HEK293T (cell line): ENCODE results near the gene CA10.

ENCODE experiments used
- CTCF ChIA-PET: fragments of 350-600 bp; formaldehyde crosslinking; extraction: SDS; loops from one replicate; lab custom pipeline; 2021; ENCODE audit warnings: antibody characterized with exemption, inconsistent platforms; lab: Yijun Ruan, JAX
- POLR2A ChIA-PET: fragments of 350-600 bp; formaldehyde crosslinking; extraction: SDS; loops from one replicate; lab custom pipeline; 2020; ENCODE audit warnings: antibody characterized with exemption, inconsistent platforms; lab: Yijun Ruan, JAX
- DNase-seq: peaks from one replicate; pipeline ENCODE4 v3.0.0; 2012; ENCODE audit warnings: mixed read lengths; ENCODE audit errors: extremely low spot score
- ARNT ChIP-seq: fragments of 450-650 bp; IDR thresholded peaks from 2 replicates; pipeline ENCODE4 v1.6.1; 2017; ENCODE audit warnings: mild to moderate bottlenecking
- BHLHE40 ChIP-seq: fragments of 450-650 bp; IDR thresholded peaks from 2 replicates; pipeline ENCODE4 v1.6.1; 2016; ENCODE audit warnings: mild to moderate bottlenecking, moderate library complexity, borderline replicate concordance
- CTBP1 ChIP-seq: fragments of 450-650 bp; IDR thresholded peaks from 2 replicates; pipeline ENCODE4 v1.6.1; 2016; ENCODE audit warnings: borderline replicate concordance
- ELF4 ChIP-seq: fragments of 450-650 bp; IDR thresholded peaks from 2 replicates; pipeline ENCODE4 v1.6.1; 2017; ENCODE audit warnings: antibody characterized with exemption
- FOXA1 ChIP-seq: fragments of 450-650 bp; IDR thresholded peaks from 2 replicates; pipeline ENCODE4 v1.6.1; 2016; ENCODE audit warnings: mild to moderate bottlenecking
- FOXK2 ChIP-seq: fragments of 450-650 bp; IDR thresholded peaks from 2 replicates; pipeline ENCODE4 v1.6.1; 2016; ENCODE audit warnings: mild to moderate bottlenecking
- FOXM1 ChIP-seq: fragments of 450-650 bp; IDR thresholded peaks from 2 replicates; pipeline ENCODE4 v1.6.1; 2017; ENCODE audit warnings: mild to moderate bottlenecking, borderline replicate concordance
- HDGF ChIP-seq: fragments of 450-650 bp; IDR thresholded peaks from 2 replicates; pipeline ENCODE4 v1.6.1; 2017; ENCODE audit warnings: antibody characterized with exemption, borderline replicate concordance
- L3MBTL2 ChIP-seq: fragments of 450-650 bp; conservative IDR thresholded peaks from 2 replicates; pipeline ENCODE4 v1.6.1; 2016; ENCODE audit warnings: mild to moderate bottlenecking
- LEF1 ChIP-seq: fragments of 450-650 bp; IDR thresholded peaks from 2 replicates; pipeline ENCODE4 v1.6.1; 2017; ENCODE audit warnings: mild to moderate bottlenecking, borderline replicate concordance
- NFRKB ChIP-seq: fragments of 450-650 bp; IDR thresholded peaks from 2 replicates; pipeline ENCODE4 v1.6.1; 2016; ENCODE audit warnings: mild to moderate bottlenecking, moderate library complexity
- SP1 ChIP-seq: fragments of 450-650 bp; IDR thresholded peaks from 2 replicates; pipeline ENCODE4 v1.6.1; 2017
- SUZ12 ChIP-seq: fragments of 450-650 bp; IDR thresholded peaks from 2 replicates; pipeline ENCODE4 v1.6.1; 2016; ENCODE audit warnings: mild to moderate bottlenecking
- TARDBP ChIP-seq: fragments of 450-650 bp; IDR thresholded peaks from 2 replicates; pipeline ENCODE4 v1.6.1; 2016
- ZNF384 ChIP-seq: fragments of 450-650 bp; IDR thresholded peaks from 2 replicates; pipeline ENCODE4 v1.6.1; 2016
- TF ChIP-seq, protein P1 (sequence below): fragments of 450-650 bp; IDR thresholded peaks from 2 replicates; pipeline ENCODE4 v1.6.1; 2016

The CA10 gene

DNA sequence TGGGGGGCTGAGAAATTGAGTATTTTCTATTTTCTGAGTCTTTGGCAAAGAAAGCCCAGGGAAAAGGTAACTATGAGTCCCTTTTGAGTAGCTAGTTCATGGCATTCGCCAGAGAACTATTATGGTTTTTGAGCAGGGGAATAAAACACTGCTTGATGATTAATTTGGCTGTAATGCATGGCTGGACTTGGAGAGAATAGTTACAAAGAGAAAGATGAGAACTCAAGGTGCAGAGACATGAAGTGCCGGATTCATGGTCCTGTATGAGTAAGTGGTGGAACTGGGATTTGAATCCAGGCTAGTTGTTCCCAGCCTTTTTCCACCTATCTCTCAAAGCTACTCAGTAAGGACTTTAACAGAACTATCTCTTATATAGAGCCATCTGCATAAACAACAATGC, 266.6 kb downstream of the CA10 start:
- CTCF ChIA-PET: no interaction called here
- no peak for TF ChIP-seq SUZ12
- no peak for TF ChIP-seq CTBP1
- no peak for TF ChIP-seq HDGF
- no peak for DNase-seq
- POLR2A ChIA-PET: no interaction called here

DNA sequence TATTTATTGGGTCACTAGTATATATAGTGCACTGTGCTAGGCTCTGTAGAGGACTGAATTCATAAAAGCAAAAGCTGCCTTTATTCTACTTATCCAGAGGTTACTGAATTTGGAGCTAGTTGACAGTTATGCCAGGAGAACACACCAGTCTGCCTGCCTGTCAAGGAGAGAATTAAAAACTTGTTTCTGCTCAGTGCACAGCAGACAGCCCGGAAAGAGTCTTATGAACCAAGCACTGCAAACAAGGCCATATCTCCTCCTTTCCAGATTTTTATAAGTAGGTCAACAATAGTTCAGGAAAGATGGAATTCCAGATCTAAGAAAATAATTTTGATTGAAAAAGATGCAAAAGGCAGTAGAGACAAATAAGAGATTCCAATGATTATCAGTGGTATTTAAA, 267.8 kb downstream of the CA10 start:
- no peak for TF ChIP-seq TARDBP
- POLR2A ChIA-PET: no interaction called here
- no peak for DNase-seq
- CTCF ChIA-PET: no interaction called here

DNA sequence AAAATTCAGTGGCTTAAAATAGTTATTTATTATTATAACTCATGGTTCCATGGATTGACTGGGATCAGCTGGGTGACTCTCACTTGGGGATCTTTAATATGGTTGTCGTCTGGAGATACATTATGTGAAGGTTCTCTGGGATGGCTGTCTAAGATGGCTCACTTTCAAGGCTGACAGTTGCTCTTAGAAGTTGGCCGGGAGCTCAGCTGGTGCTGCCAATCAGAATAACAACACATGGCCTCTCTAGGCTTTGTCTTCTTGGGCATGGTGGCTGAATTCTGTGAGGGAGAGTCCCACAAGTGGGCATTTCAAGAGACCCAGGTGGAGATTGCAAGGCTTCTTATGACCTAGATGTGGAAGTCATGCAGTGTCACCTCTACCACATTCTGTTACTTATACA, 269.7 kb downstream of the CA10 start:
- POLR2A ChIA-PET: no interaction called here

DNA sequence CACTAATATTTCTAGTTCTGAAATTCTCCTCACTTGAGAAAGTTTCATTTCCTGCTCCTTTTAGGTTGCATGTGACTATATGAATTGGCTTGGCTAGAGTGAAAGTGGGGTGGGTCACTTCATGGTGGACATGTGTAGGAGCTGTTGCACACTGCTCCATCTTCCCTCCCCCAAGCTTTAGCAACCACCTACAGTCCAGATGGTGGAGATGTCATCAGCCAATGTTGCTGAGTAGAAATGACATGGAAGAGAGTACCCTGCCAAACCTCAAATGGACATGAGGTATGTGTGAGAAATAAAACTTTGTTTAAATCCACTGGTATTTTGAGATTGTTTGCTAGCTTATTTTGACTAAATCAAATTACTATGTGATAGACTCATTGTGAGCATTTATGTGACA, 281.5 kb downstream of the CA10 start:
- POLR2A ChIA-PET: no interaction called here
- no peak for DNase-seq
- no peak for TF ChIP-seq ARNT
- no peak for TF ChIP-seq TARDBP
- TF ChIP-seq, protein P1, sequence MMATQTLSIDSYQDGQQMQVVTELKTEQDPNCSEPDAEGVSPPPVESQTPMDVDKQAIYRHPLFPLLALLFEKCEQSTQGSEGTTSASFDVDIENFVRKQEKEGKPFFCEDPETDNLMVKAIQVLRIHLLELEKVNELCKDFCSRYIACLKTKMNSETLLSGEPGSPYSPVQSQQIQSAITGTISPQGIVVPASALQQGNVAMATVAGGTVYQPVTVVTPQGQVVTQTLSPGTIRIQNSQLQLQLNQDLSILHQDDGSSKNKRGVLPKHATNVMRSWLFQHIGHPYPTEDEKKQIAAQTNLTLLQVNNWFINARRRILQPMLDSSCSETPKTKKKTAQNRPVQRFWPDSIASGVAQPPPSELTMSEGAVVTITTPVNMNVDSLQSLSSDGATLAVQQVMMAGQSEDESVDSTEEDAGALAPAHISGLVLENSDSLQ: no peak
- TF ChIP-seq FOXM1: no peak
- no peak for TF ChIP-seq HDGF
- no peak for TF ChIP-seq SUZ12
- no peak for TF ChIP-seq CTBP1
- no peak for TF ChIP-seq FOXA1
- TF ChIP-seq SP1: no peak
- no peak for TF ChIP-seq ZNF384
- no peak for TF ChIP-seq BHLHE40
- CTCF ChIA-PET: interaction anchor here (0.6 kb wide), 1 partner anchor 1335 kb away, joined by 3 read pairs; no protein-coding TSS in a partner anchor

More for the DNA sequence above, 269.7 kb downstream of the CA10 start:
- TF ChIP-seq SP1: no peak
- no peak for TF ChIP-seq FOXK2
- TF ChIP-seq FOXM1: no peak
- TF ChIP-seq, protein P1: no peak
- no peak for TF ChIP-seq ARNT
- TF ChIP-seq CTBP1: no peak
- TF ChIP-seq TARDBP: no peak
- TF ChIP-seq SUZ12: no peak
- no peak for TF ChIP-seq ZNF384
- TF ChIP-seq HDGF: no peak
- TF ChIP-seq ELF4: no peak
- no peak for TF ChIP-seq BHLHE40
- no peak for TF ChIP-seq LEF1
- no peak for TF ChIP-seq FOXA1
- no peak for TF ChIP-seq L3MBTL2
- no peak for TF ChIP-seq NFRKB
- DNase-seq: no peak
- CTCF ChIA-PET: no interaction called here

- POLR2A ChIA-PET: no interaction called here
- no peak for DNase-seq
- CTCF ChIA-PET: no interaction called here
- TF ChIP-seq SUZ12 (no peak), BHLHE40 (no peak), ELF4 (no peak), FOXK2 (no peak), NFRKB (no peak), SP1 (no peak), FOXA1 (no peak), LEF1 (no peak), FOXM1 (no peak), TARDBP (no peak), ARNT (no peak), L3MBTL2 (no peak), HDGF (no peak), ZNF384 (no peak), CTBP1 (no peak)
- TF ChIP-seq, protein P1: no peak
Measured at GRCh38 chr17:51873302-51873701, 285.2 kb downstream of the CA10 start.

GRCh38 chr17:51869387-51869786, 289.1 kb downstream of the CA10 start:
- TF ChIP-seq BHLHE40 (no peak), ZNF384 (no peak), LEF1 (no peak), HDGF (no peak)
- TF ChIP-seq, protein P1: no peak
- POLR2A ChIA-PET: no interaction called here
- CTCF ChIA-PET: no interaction called here
- DNase-seq: no peak
